Endothelial cell of umbilical vein (primary cell): ENCODE results near the gene LZTS2. TPM values are rescaled to one million over a fixed set of nuclear protein-coding genes. Genes with fewer than 3 reads are reported as not detected.

ENCODE experiments used
- BruUV-seq: library from RNA; stranded (reverse); fragments of 400-500 nt; replicated peaks from 2 replicates; lab custom pipeline; 2021; lab: Mats Ljungman, UMichigan
- CTCF ChIA-PET: fragments of 300-600, 350-600 bp; sonication (Branson Sonifier 250); formaldehyde crosslinking; loops from one replicate; lab custom pipeline; 2021; ENCODE audit warnings: antibody characterized with exemption, inconsistent platforms; lab: Charles Lee
- POLR2A ChIA-PET: fragments of 300-600, 350-600 bp; sonication (Branson Sonifier 250); formaldehyde crosslinking; loops from one replicate; lab custom pipeline; 2021; ENCODE audit warnings: antibody characterized with exemption, inconsistent platforms; lab: Charles Lee
- DNase-seq: peaks from one replicate; pipeline ENCODE4 v3.0.0-alpha.2; 2011; ENCODE audit warnings: low read depth, low spot score
- FAIRE-seq: peaks from 2 replicates; lab custom pipeline; 2011; peaks lifted over from hg19 to GRCh38; lab: Jason Lieb, UNC
- H2AFZ ChIP-seq: 2 replicates; pipeline ENCODE4 v1.6.0; 2012; ENCODE audit warnings: low read depth, low read length, control low read depth, inconsistent platforms
- H3K27ac ChIP-seq: 2 replicates; pipeline ENCODE4 v1.5.1; 2011; ENCODE audit warnings: low read depth, mild to moderate bottlenecking, control low read depth, low read length, moderate library complexity; ENCODE audit not compliant: insufficient read depth
- H3K27me3 ChIP-seq, 2 experiments: 2 replicates each; pipeline versions ENCODE4 v1.6.0 to v1.6.1; 2011; ENCODE audit warnings: low read length in 2 of 2, mixed read lengths in 1 of 2; ENCODE audit not compliant: control insufficient read depth in 2 of 2, insufficient read depth in 2 of 2
- H3K36me3 ChIP-seq, 2 experiments: 2 replicates in 1 of 2; 3 replicates in 1 of 2; pipeline ENCODE4 v1.5.1; 2011; ENCODE audit warnings: low read length in 2 of 2, mild to moderate bottlenecking in 1 of 2, moderate library complexity in 1 of 2; ENCODE audit not compliant: control insufficient read depth in 2 of 2, insufficient read depth in 2 of 2; ENCODE audit errors: extremely low read depth in 1 of 2
- H3K4me1 ChIP-seq: 3 replicates; pipeline ENCODE4 v1.5.1; 2011; ENCODE audit warnings: mild to moderate bottlenecking, low read length; ENCODE audit not compliant: control insufficient read depth, insufficient read depth; ENCODE audit errors: extremely low read depth
- H3K4me2 ChIP-seq: 2 replicates; pipeline ENCODE4 v1.6.1; 2011; ENCODE audit warnings: low read length, control low read depth, mixed read lengths; ENCODE audit not compliant: insufficient read depth
- H3K4me3 ChIP-seq, 3 experiments: fragments of 200-600 bp in 1 of 3; sonication (generic), shearing (Covaris generic) in 1 of 3; replicated peaks in 1 of 3; 2 replicates each; pipeline ENCODE4 v1.5.1; 2011 to 2016; ENCODE audit warnings: control low read depth in 3 of 3, low read length in 3 of 3, mild to moderate bottlenecking in 2 of 3, inconsistent platforms in 1 of 3, low read depth in 1 of 3, moderate library complexity in 1 of 3; ENCODE audit not compliant: insufficient read depth in 1 of 3
- H3K79me2 ChIP-seq: 2 replicates; pipeline ENCODE4 v1.6.0; 2012; ENCODE audit warnings: low read length, inconsistent platforms; ENCODE audit not compliant: control insufficient read depth, insufficient read depth
- H3K9ac ChIP-seq: replicated peaks from 2 replicates; pipeline ENCODE3; 2011; ENCODE audit warnings: low read length, control low read depth; ENCODE audit not compliant: insufficient read depth; ENCODE audit errors: extremely low read depth
- H3K9me1 ChIP-seq: replicated peaks from 3 replicates; pipeline ENCODE4 v1.6.0; 2011; ENCODE audit warnings: mild to moderate bottlenecking, low read length; ENCODE audit not compliant: control insufficient read depth, insufficient read depth; ENCODE audit errors: extremely low read depth
- H3K9me3 ChIP-seq: replicated peaks from 2 replicates; pipeline ENCODE4 v1.5.1; 2012; ENCODE audit warnings: low read length, inconsistent platforms; ENCODE audit not compliant: control insufficient read depth, insufficient read depth
- H4K20me1 ChIP-seq: replicated peaks from 2 replicates; pipeline ENCODE3; 2011; ENCODE audit warnings: mild to moderate bottlenecking, low read length; ENCODE audit not compliant: control insufficient read depth, insufficient read depth; ENCODE audit errors: extremely low read depth
- EZH2 ChIP-seq: IDR thresholded peaks from 2 replicates; pipeline ENCODE4 v1.6.1; 2012; ENCODE audit warnings: borderline replicate concordance, low read depth, mild to moderate bottlenecking, moderate library complexity, low read length, inconsistent platforms; ENCODE audit not compliant: severe bottlenecking
- FOS ChIP-seq: IDR thresholded peaks from 2 replicates; pipeline ENCODE4 v1.6.1; 2011; ENCODE audit warnings: mild to moderate bottlenecking, low read length, moderate library complexity, borderline replicate concordance; ENCODE audit not compliant: insufficient read depth
- GATA2 ChIP-seq: IDR thresholded peaks from 2 replicates; pipeline ENCODE4 v1.7.0; 2011; ENCODE audit warnings: low read depth, mild to moderate bottlenecking, moderate library complexity, mixed read lengths, low read length; ENCODE audit not compliant: insufficient read length, insufficient read depth
- JUN ChIP-seq: IDR thresholded peaks from 2 replicates; pipeline ENCODE4 v1.6.1; 2011; ENCODE audit warnings: borderline replicate concordance, low read depth; ENCODE audit not compliant: insufficient read length, insufficient read depth
- MYC ChIP-seq: IDR thresholded peaks from one replicate; pipeline ENCODE4 v1.6.1; 2011; ENCODE audit warnings: mild to moderate bottlenecking, low read depth, low read length
- POLR2A ChIP-seq: IDR thresholded peaks from 2 replicates; pipeline ENCODE4 v1.6.1; 2012; ENCODE audit warnings: low read depth, mild to moderate bottlenecking, control low read depth, low read length
- POLR2AphosphoS5 ChIP-seq: IDR thresholded peaks from 2 replicates; pipeline ENCODE4 v1.6.1; 2012; ENCODE audit warnings: low read depth, mild to moderate bottlenecking, control low read depth, low read length, moderate library complexity; ENCODE audit not compliant: insufficient read depth
- dilution Hi-C: fragments of 300-500 bp; cut with MboI; formaldehyde crosslinking; loops from one replicate; pipeline ENCODE4 v1.15.0; 2019; ENCODE audit warnings: low sequenced_read_pairs; ENCODE audit not compliant: extremely low pct_ligation_motif_present
- intact Hi-C: fragments of 100-400 bp; cut with micrococcal nuclease; formaldehyde crosslinking; loops from one replicate; pipeline ENCODE4 v1.10.0; 2022
- polyA plus RNA-seq, 4 experiments: library from polyadenylated mRNA; depleted of rRNA in 3 of 4; stranded (reverse) in 3 of 4; unstranded in 1 of 4; fragments of >200 nt; gene quantifications; 2 replicates each; pipeline versions ENCODE4 v1.2.1 to v1.2.3, GENCODE V29; 2011 to 2012; ENCODE audit warnings: missing spikeins in 1 of 4
- total RNA-seq: library from RNA; stranded (reverse); gene quantifications from 2 replicates; pipeline ENCODE4 v1.2.3, GENCODE V29; 2021
- TF ChIP-seq, protein P1 (sequence below): IDR thresholded peaks from 2 replicates; pipeline ENCODE4 v1.6.1; 2011; ENCODE audit not compliant: insufficient read depth, insufficient read length
- TF ChIP-seq, protein P2 (sequence below), 2 donors: IDR thresholded peaks; 1 replicate in 1 of 2; 2 replicates in 1 of 2; pipeline ENCODE4 v1.5.1; 2011; ENCODE audit warnings: low read length in 2 of 2, mild to moderate bottlenecking in 2 of 2, moderate library complexity in 2 of 2, control low read depth in 1 of 2, inconsistent platforms in 1 of 2, low read depth in 1 of 2; ENCODE audit not compliant: insufficient read depth in 1 of 2; ENCODE audit errors: extremely low read depth in 1 of 2

Gene LZTS2
- total and polyA plus RNA-seq, 2 donors (not counting 3 experiments of a cell fraction or from before 2014, with no cell fraction given) = 70.8 to 79.5 TPM

DNA sequence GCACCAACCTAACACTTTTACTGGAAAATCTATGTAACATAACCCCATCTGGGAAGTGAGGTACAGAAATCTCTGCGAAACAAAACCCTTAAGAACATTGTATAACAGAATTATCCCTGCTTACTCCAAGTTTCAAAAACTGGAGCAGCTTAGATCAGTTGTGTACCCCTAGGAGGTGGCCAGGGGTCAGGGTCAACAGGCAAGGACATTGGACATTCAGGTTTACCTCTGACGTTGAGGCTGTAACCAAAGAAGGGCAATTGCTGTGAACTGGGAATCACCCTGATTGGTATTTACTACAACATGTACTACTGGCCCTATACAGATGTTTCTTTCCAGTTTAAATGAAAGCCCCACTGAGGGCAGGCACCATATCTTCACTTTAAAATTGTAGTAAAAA lies 44.5 kb downstream of the LZTS2 start:
- Histone ChIP-seq H3K9ac (no peak overlapping the region), H3K4me2 (no peak overlapping the region), H3K4me3 (no peak overlapping the region), H3K36me3 (peaks cover 0 to 9% of the 10 kb centered on the region in 2 experiments), H3K9me3 (no peaks in the 10 kb centered on the region), H3K79me2 (no peaks in the 10 kb centered on the region), H3K4me1 (peaks cover 11% of the 10 kb centered on the region), H2AFZ (no peak overlapping the region), H3K27ac (no peak overlapping the region), H3K9me1 (no peaks in the 10 kb centered on the region), H3K27me3 (peaks cover 30% of the 10 kb centered on the region in 2 experiments), H4K20me1 (no peaks in the 10 kb centered on the region)
- CTCF ChIA-PET = interaction anchor here (1.4 to 9.9 kb wide), 8 partner anchors 8 to 97 kb away, joined by 3 to 165 read pairs (median 32); partner anchors contain the start of gene KAZALD1
- DNase-seq (no peak), FAIRE-seq (no peak)
- POLR2A ChIA-PET = interaction anchor here (1.7 kb wide), 1 partner anchor 8 kb away, joined by 6 read pairs; no protein-coding TSS in a partner anchor
- dilution Hi-C loops (no loop called here), intact Hi-C loops (no loop called here)
- no peak for TF ChIP-seq EZH2
- TF ChIP-seq, protein P1, sequence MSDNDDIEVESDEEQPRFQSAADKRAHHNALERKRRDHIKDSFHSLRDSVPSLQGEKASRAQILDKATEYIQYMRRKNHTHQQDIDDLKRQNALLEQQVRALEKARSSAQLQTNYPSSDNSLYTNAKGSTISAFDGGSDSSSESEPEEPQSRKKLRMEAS = no peak
- TF ChIP-seq POLR2AphosphoS5 = no peak
- no peak for TF ChIP-seq POLR2A
- TF ChIP-seq MYC = no peak
- TF ChIP-seq JUN = no peak
- no peak for TF ChIP-seq GATA2
- no peak for TF ChIP-seq FOS
- TF ChIP-seq, protein P2, sequence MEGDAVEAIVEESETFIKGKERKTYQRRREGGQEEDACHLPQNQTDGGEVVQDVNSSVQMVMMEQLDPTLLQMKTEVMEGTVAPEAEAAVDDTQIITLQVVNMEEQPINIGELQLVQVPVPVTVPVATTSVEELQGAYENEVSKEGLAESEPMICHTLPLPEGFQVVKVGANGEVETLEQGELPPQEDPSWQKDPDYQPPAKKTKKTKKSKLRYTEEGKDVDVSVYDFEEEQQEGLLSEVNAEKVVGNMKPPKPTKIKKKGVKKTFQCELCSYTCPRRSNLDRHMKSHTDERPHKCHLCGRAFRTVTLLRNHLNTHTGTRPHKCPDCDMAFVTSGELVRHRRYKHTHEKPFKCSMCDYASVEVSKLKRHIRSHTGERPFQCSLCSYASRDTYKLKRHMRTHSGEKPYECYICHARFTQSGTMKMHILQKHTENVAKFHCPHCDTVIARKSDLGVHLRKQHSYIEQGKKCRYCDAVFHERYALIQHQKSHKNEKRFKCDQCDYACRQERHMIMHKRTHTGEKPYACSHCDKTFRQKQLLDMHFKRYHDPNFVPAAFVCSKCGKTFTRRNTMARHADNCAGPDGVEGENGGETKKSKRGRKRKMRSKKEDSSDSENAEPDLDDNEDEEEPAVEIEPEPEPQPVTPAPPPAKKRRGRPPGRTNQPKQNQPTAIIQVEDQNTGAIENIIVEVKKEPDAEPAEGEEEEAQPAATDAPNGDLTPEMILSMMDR (IDR thresholded peaks at IDR 0.05; ENCODE audit: extremely low read depth in 1 of 2, insufficient read depth in 1 of 2, low read depth in 1 of 2, low read length in 2 of 2) = no peak
- no TSS peak for BruUV-seq
